H9 (cell line): ENCODE data around the gene BIVM. TPM values are rescaled to one million over a fixed set of nuclear protein-coding genes. Genes with fewer than 3 reads are reported as not detected.
A peak's percentile ranks its signal among the peaks of the same experiment; 100 is the strongest.

ENCODE experiments used
- DNase-seq: peaks from one replicate; pipeline ENCODE4 v3.0.0-alpha.2; 2017
- H2AFZ ChIP-seq: one replicate; pipeline ENCODE4 v1.6.1; 2013; ENCODE audit warnings: mild to moderate bottlenecking, low read length, control low read depth, moderate library complexity
- H2AK5ac ChIP-seq: 2 replicates; pipeline ENCODE4 v1.6.1; 2013; ENCODE audit warnings: low read length, control low read depth, mixed read lengths; ENCODE audit not compliant: insufficient read length
- H2BK120ac ChIP-seq: one replicate; pipeline ENCODE4 v1.6.1; 2013; ENCODE audit warnings: low read depth, mild to moderate bottlenecking, low read length, control low read depth, inconsistent platforms; ENCODE audit not compliant: poor library complexity, severe bottlenecking
- H2BK12ac ChIP-seq: 2 replicates; pipeline ENCODE4 v1.6.1; 2013; ENCODE audit warnings: low read length, control low read depth, mixed read lengths, low read depth; ENCODE audit not compliant: insufficient read length
- H2BK15ac ChIP-seq: 2 replicates; pipeline ENCODE4 v1.6.1; 2013; ENCODE audit warnings: low read depth, low read length, control low read depth
- H2BK20ac ChIP-seq: one replicate; pipeline ENCODE4 v1.6.1; 2013; ENCODE audit warnings: low read depth, mild to moderate bottlenecking, low read length, control low read depth, inconsistent platforms; ENCODE audit not compliant: poor library complexity, severe bottlenecking
- H2BK5ac ChIP-seq: 2 replicates; pipeline ENCODE4 v1.6.1; 2013; ENCODE audit warnings: low read length, control low read depth, mixed read lengths; ENCODE audit not compliant: insufficient read length
- H3K14ac ChIP-seq: 2 replicates; pipeline ENCODE4 v1.6.1; 2013; ENCODE audit warnings: low read length, control low read depth; ENCODE audit not compliant: insufficient read depth
- H3K18ac ChIP-seq: 2 replicates; pipeline ENCODE4 v1.6.1; 2013; ENCODE audit warnings: low read depth, mild to moderate bottlenecking, mixed read lengths, low read length, control low read depth; ENCODE audit not compliant: insufficient read length
- H3K23ac ChIP-seq: 2 replicates; pipeline ENCODE4 v1.6.1; 2013; ENCODE audit warnings: low read length, control low read depth, mixed read lengths, low read depth; ENCODE audit not compliant: insufficient read length
- H3K23me2 ChIP-seq: 2 replicates; pipeline ENCODE4 v1.6.1; 2013; ENCODE audit warnings: low read depth, mild to moderate bottlenecking, mixed read lengths, low read length, control low read depth; ENCODE audit not compliant: insufficient read length, poor library complexity, severe bottlenecking
- H3K27ac ChIP-seq: 2 replicates; pipeline ENCODE4 v1.5.1; 2013; ENCODE audit warnings: low read length, control low read depth, mixed read lengths, low read depth; ENCODE audit not compliant: insufficient read length
- H3K27me3 ChIP-seq: 2 replicates; pipeline ENCODE4 v1.6.1; 2013; ENCODE audit warnings: low read length, control low read depth, inconsistent platforms; ENCODE audit not compliant: insufficient read depth
- H3K4ac ChIP-seq: 2 replicates; pipeline ENCODE4 v1.6.1; 2013; ENCODE audit warnings: low read depth, mild to moderate bottlenecking, control low read depth, inconsistent platforms, low read length, moderate library complexity
- H3K4me1 ChIP-seq: 2 replicates; pipeline ENCODE4 v1.6.1; 2013; ENCODE audit warnings: low read length, control low read depth, inconsistent platforms; ENCODE audit not compliant: insufficient read depth
- H3K4me2 ChIP-seq: 2 replicates; pipeline ENCODE4 v1.6.1; 2013; ENCODE audit warnings: low read length, control low read depth, mixed read lengths; ENCODE audit not compliant: insufficient read length, insufficient read depth
- H3K56ac ChIP-seq: 2 replicates; pipeline ENCODE4 v1.6.1; 2013; ENCODE audit warnings: low read depth, mild to moderate bottlenecking, mixed read lengths, low read length, control low read depth; ENCODE audit not compliant: insufficient read length
- H3K79me1 ChIP-seq: 2 replicates; pipeline ENCODE4 v1.6.1; 2013; ENCODE audit warnings: low read depth, mild to moderate bottlenecking, moderate library complexity, low read length, control low read depth, inconsistent platforms; ENCODE audit not compliant: insufficient read depth, poor library complexity, severe bottlenecking
- H3K79me2 ChIP-seq: 2 replicates; pipeline ENCODE4 v1.6.1; 2013; ENCODE audit warnings: low read length, control low read depth, inconsistent platforms; ENCODE audit not compliant: insufficient read depth
- H3K9ac ChIP-seq: 2 replicates; pipeline ENCODE4 v1.6.1; 2013; ENCODE audit warnings: low read length, control low read depth, mixed read lengths; ENCODE audit not compliant: insufficient read length; ENCODE audit errors: extremely low read depth
- H3K9me3 ChIP-seq: one replicate; pipeline ENCODE4 v1.6.1; 2013; ENCODE audit warnings: low read depth, low read length, inconsistent platforms; ENCODE audit not compliant: control insufficient read depth
- H3T11ph ChIP-seq: one replicate; pipeline ENCODE4 v1.6.1; 2013; ENCODE audit warnings: mild to moderate bottlenecking, low read length, control low read depth, inconsistent platforms
- H4K20me1 ChIP-seq: one replicate; pipeline ENCODE4 v1.6.1; 2013; ENCODE audit not compliant: control insufficient read depth, insufficient read length, insufficient read depth
- H4K5ac ChIP-seq: 2 replicates; pipeline ENCODE4 v1.6.1; 2013; ENCODE audit warnings: low read depth, mild to moderate bottlenecking, mixed read lengths, low read length, control low read depth; ENCODE audit not compliant: insufficient read length
- H4K8ac ChIP-seq: replicated peaks from 2 replicates; pipeline ENCODE4 v1.6.1; 2013; ENCODE audit warnings: low read length, control low read depth, mixed read lengths, low read depth; ENCODE audit not compliant: insufficient read length
- H4K91ac ChIP-seq: 2 replicates; pipeline ENCODE4 v1.6.1; 2013; ENCODE audit warnings: low read depth, mild to moderate bottlenecking, moderate library complexity, mixed read lengths, low read length, control low read depth; ENCODE audit not compliant: insufficient read length
- H3K27ac Mint-ChIP-seq, 3 experiments: 2 replicates in 2 of 3; 3 replicates in 1 of 3; pipeline ENCODE4 v1.8.0; 2020 to 2021; ENCODE audit warnings: mixed read lengths in 3 of 3, mild to moderate bottlenecking in 1 of 3, moderate library complexity in 1 of 3
- H3K27me3 Mint-ChIP-seq: 2 replicates; pipeline ENCODE4 v1.8.0; 2021; ENCODE audit warnings: low read depth, mild to moderate bottlenecking, moderate library complexity, mixed read lengths
- H3K36me3 Mint-ChIP-seq, 3 experiments: 2 replicates in 2 of 3; 3 replicates in 1 of 3; pipeline ENCODE4 v1.8.0; 2020 to 2021; ENCODE audit warnings: low read depth in 3 of 3, mixed read lengths in 3 of 3; ENCODE audit not compliant: insufficient read depth in 1 of 3
- H3K4me1 Mint-ChIP-seq, 2 experiments: 2 replicates each; pipeline ENCODE4 v1.8.0; 2020; ENCODE audit warnings: mixed read lengths in 2 of 2
- H3K4me3 Mint-ChIP-seq, 2 experiments: 2 replicates in 1 of 2; 3 replicates in 1 of 2; pipeline ENCODE4 v1.8.0; 2020 to 2021; ENCODE audit warnings: mild to moderate bottlenecking in 2 of 2, mixed read lengths in 2 of 2, moderate library complexity in 1 of 2
- H3K9me3 Mint-ChIP-seq, 2 experiments: 2 replicates in 1 of 2; 3 replicates in 1 of 2; pipeline ENCODE4 v1.8.0; 2020; ENCODE audit warnings: mild to moderate bottlenecking in 2 of 2, mixed read lengths in 2 of 2, moderate library complexity in 1 of 2
- total RNA-seq: library from RNA; stranded (reverse); gene quantifications from 2 replicates; pipeline ENCODE4 v1.2.1, GENCODE V29; 2021
- TF ChIP-seq, protein P1 (sequence below): fragments of 200-600 bp; sonication (generic); conservative IDR thresholded peaks from 3 replicates; pipeline ENCODE4 v1.8.0; 2021; ENCODE audit warnings: antibody characterized with exemption, mild to moderate bottlenecking

BIVM gene
- total RNA-seq, 1 experiment from 2014 or later, result 9.0 TPM

DNA sequence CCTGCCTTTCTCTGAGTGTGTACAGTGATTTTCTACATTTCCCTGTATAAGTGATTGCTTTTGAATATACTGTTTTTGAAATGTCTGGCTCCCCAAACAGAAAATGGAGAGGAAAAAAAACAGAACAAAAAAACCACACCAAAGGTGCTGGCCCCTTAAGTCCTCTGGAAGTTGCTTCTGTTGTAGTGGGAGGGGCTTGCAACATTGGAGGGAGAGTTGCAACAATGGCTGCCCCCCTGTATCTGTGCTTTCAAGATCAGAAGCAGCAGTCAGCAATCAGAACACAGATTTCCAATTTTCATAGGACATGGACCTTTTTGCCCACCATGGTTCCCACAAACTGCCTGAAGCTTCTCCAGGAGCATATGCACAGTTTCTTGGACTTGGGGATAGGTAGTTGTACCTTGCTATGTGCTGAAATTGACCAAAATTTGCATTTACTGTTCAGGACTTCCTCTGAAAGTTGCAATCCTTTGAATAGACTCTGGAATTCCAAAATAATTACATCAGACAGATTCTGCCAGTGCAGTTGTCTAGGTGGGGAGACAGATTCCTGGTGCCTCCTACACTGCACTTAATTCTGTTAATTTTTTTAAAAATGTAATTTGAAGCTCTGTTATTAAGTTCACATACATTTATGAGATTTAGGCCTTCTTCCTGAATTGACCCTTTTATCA, 13.8 kb downstream of the BIVM start:
- no peak overlapping the region for H3K56ac ChIP-seq
- H3K27me3 ChIP-seq, result no peaks in the 10 kb centered on the region
- no peak overlapping the region for H2AK5ac ChIP-seq
- DNase-seq, result no peak
- H2BK5ac ChIP-seq, result no peak overlapping the region
- H3K36me3 Mint-ChIP-seq, result peaks cover 4 to 11% (median 7%) of the 10 kb centered on the region in 3 experiments; a peak in 6 of 7 replicates
- H3K23me2 ChIP-seq, result no peaks in the 10 kb centered on the region
- peak overlapping the region; percentile 89 for H2AFZ ChIP-seq
- H4K5ac ChIP-seq, result peak overlapping the region; percentile 87
- H3K27me3 Mint-ChIP-seq, result no peaks in the 10 kb centered on the region
- TF ChIP-seq, protein P1, sequence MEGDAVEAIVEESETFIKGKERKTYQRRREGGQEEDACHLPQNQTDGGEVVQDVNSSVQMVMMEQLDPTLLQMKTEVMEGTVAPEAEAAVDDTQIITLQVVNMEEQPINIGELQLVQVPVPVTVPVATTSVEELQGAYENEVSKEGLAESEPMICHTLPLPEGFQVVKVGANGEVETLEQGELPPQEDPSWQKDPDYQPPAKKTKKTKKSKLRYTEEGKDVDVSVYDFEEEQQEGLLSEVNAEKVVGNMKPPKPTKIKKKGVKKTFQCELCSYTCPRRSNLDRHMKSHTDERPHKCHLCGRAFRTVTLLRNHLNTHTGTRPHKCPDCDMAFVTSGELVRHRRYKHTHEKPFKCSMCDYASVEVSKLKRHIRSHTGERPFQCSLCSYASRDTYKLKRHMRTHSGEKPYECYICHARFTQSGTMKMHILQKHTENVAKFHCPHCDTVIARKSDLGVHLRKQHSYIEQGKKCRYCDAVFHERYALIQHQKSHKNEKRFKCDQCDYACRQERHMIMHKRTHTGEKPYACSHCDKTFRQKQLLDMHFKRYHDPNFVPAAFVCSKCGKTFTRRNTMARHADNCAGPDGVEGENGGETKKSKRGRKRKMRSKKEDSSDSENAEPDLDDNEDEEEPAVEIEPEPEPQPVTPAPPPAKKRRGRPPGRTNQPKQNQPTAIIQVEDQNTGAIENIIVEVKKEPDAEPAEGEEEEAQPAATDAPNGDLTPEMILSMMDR, result no peak
- no peak overlapping the region for H3K4me2 ChIP-seq
- H2BK15ac ChIP-seq, result no peak overlapping the region
- no peaks in the 10 kb centered on the region for H3K79me2 ChIP-seq
- no peak overlapping the region for H3K4me3 Mint-ChIP-seq
- peak overlapping the region in 1 of 3 experiments; percentile 44; a peak in 2 of 7 replicates for H3K27ac Mint-ChIP-seq
- H3K4me1 ChIP-seq, result no peaks in the 10 kb centered on the region; the same call in 1 of the 2 replicates
- H3K4me1 Mint-ChIP-seq, result peaks cover 0 to 3% of the 10 kb centered on the region in 2 experiments; a peak in 2 of 4 replicates
- no peak overlapping the region for H3K9ac ChIP-seq
- H2BK120ac ChIP-seq, result peak overlapping the region; percentile 36
- no peak overlapping the region for H3T11ph ChIP-seq
- no peak overlapping the region for H4K91ac ChIP-seq
- no peaks in the 10 kb centered on the region for H3K79me1 ChIP-seq
- peak overlapping the region; percentile 58 for H3K18ac ChIP-seq
- no peak overlapping the region for H3K4ac ChIP-seq
- H2BK20ac ChIP-seq, result no peak overlapping the region
- no peaks in the 10 kb centered on the region for H3K9me3 ChIP-seq
- no peak overlapping the region for H3K14ac ChIP-seq
- peaks cover 3 to 9% of the 10 kb centered on the region in 2 experiments; a peak in 4 of 5 replicates for H3K9me3 Mint-ChIP-seq
- H3K27ac ChIP-seq, result no peak overlapping the region
- H2BK12ac ChIP-seq, result no peak overlapping the region
- no peak overlapping the region for H4K8ac ChIP-seq
- H3K23ac ChIP-seq, result no peak overlapping the region
- H4K20me1 ChIP-seq, result no peaks in the 10 kb centered on the region
